Measurements from ENCODE around the gene RBPJL. TPM values are rescaled to one million over a fixed set of nuclear protein-coding genes. Genes with fewer than 3 reads are reported as not detected.

Gene RBPJL
- total RNA-seq, 2 donors from 2014 or later, result not detected

DNA sequence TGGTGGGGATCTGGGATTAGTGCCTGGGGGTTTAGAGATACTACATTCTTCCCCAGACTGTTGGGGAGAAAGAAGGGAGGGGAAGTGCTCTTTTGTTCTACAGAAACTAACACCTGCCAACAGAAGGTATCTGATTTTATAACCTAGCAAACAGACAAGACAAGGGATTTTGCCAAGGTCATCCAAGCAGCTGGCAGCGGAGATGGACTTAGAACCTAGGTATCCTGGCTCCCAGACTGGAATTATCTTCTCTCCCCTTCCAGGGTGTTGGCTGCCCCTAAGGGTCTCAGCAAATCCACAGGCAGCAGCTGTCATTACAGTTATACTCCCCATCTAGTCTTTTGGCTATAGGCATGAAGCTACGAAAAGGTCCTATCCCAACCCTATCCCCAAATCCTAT lies 33.2 kb downstream of the RBPJL start:
- Mint-ChIP-seq H3K27ac (no peak overlapping the region), H3K4me3 (no peak overlapping the region), H3K4me1 (peaks cover 9% of the 10 kb centered on the region), H3K27me3 (no peaks in the 10 kb centered on the region), H3K9me3 (no peaks in the 10 kb centered on the region), H3K36me3 (ENCODE audit: low read depth) (peaks cover 65% of the 10 kb centered on the region)
- no peak for ATAC-seq (replicated peaks)

GRCh38 chr20:45340236-45340847 lies 33.7 kb downstream of the RBPJL start:
- Mint-ChIP-seq H3K36me3 (ENCODE audit: low read depth) (peaks cover 64% of the 10 kb centered on the region), H3K4me1 (peaks cover 9% of the 10 kb centered on the region), H3K4me3 (no peak overlapping the region), H3K27ac (no peak overlapping the region), H3K27me3 (no peaks in the 10 kb centered on the region), H3K9me3 (no peaks in the 10 kb centered on the region)
- ATAC-seq (replicated peaks), result peak; percentile 58

DNA sequence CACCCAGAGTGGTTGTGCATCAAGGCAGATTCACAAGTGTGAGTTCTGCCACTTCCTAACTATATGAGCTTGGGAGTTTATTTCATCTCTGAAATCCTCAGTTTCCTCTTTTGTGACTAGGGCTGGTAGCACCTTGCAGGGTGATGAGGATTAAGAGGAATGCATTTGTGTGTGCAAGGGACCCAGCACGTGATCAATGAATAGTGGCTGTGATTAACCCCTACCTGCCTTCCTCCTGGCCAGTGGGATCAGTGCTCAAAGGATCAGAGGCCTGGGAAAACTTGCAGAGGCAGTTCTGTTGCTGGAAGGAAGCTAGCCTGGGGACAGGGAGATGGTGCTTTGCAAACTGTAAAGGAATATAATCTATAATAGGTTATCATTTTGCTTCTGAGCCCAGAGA lies 34.3 kb downstream of the RBPJL start:
- no peak for ATAC-seq (replicated peaks)
- H3K9me3 Mint-ChIP-seq, result no peaks in the 10 kb centered on the region
- H3K4me3 Mint-ChIP-seq, result no peak overlapping the region
- no peak overlapping the region for H3K27ac Mint-ChIP-seq
- no peaks in the 10 kb centered on the region for H3K27me3 Mint-ChIP-seq
- peaks cover 15% of the 10 kb centered on the region for H3K4me1 Mint-ChIP-seq
- peaks cover 58% of the 10 kb centered on the region for H3K36me3 Mint-ChIP-seq (ENCODE audit: low read depth)

DNA sequence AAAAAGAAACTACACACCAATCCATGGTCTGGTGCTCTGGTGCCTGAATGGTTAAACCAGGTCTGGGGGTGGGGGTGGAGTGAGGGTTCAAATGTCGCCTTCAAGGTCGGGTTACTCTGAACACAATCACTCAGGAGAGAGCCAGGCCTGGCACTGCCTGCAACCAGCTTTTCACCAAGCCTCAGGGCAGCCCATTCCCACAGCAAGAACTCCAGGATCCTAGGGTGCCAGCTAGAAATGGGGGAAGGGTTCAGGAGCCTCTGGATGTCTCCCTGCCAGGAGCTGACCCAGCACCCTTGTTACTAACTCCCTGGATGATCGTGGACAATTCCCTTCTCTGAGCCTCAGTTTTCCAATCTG lies 34.9 kb downstream of the RBPJL start:
- no peak overlapping the region for H3K27ac Mint-ChIP-seq
- no peak overlapping the region for H3K4me3 Mint-ChIP-seq
- no peaks in the 10 kb centered on the region for H3K9me3 Mint-ChIP-seq
- H3K36me3 Mint-ChIP-seq (ENCODE audit: low read depth), result peaks cover 60% of the 10 kb centered on the region
- H3K4me1 Mint-ChIP-seq, result peaks cover 17% of the 10 kb centered on the region
- no peaks in the 10 kb centered on the region for H3K27me3 Mint-ChIP-seq
- ATAC-seq (replicated peaks), result no peak

DNA sequence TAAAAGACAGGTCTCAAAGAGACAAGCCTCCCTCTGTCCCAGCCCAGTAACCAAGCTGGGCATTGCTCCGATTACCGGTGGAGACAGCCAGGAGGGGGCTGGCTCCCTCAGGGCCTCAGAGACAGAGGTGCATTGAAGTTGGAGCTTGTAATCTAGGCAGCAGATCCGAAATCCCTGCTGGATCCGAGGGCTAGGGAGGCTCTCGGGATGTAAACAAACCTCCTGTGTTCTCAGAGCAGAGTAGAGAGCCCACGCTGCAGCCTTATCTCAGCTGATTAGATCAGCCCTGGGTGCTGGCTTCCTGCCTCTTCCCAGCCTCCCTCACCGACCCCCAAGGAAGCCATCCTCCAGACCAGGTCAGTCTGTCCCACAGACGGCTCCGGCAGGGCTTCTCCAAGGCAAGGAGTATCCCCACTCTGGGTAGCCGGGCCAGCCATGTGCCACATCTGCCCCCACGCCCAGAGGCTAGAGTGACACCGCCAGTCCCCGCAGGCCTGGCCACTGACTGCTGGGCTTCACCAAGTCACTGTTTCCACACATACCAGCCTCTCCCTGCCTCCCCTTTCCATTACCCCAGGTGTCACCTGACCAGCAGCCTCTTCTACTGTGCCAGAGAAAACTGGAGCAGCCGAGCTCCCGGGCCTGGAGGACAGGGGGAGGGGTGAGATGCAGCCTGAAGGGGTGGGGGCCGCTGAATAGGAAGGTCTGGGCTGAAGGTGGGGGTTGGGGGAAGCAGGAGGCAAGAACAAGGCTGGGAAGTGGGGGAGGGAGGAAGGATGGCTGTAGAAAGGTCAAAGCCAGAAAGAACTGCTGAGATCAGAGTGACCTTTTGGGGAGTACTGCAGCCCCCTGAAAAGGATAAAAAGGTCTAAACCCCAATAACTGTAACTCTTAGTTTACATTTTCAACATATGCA lies 35.6 kb downstream of the RBPJL start:
- peaks cover 15% of the 10 kb centered on the region for H3K4me1 Mint-ChIP-seq
- no peaks in the 10 kb centered on the region for H3K9me3 Mint-ChIP-seq
- H3K4me3 Mint-ChIP-seq, result no peak overlapping the region
- no peak overlapping the region for H3K27ac Mint-ChIP-seq
- no peak for ATAC-seq (replicated peaks)
- H3K36me3 Mint-ChIP-seq (ENCODE audit: low read depth), result peaks cover 58% of the 10 kb centered on the region
- H3K27me3 Mint-ChIP-seq, result no peaks in the 10 kb centered on the region

DNA sequence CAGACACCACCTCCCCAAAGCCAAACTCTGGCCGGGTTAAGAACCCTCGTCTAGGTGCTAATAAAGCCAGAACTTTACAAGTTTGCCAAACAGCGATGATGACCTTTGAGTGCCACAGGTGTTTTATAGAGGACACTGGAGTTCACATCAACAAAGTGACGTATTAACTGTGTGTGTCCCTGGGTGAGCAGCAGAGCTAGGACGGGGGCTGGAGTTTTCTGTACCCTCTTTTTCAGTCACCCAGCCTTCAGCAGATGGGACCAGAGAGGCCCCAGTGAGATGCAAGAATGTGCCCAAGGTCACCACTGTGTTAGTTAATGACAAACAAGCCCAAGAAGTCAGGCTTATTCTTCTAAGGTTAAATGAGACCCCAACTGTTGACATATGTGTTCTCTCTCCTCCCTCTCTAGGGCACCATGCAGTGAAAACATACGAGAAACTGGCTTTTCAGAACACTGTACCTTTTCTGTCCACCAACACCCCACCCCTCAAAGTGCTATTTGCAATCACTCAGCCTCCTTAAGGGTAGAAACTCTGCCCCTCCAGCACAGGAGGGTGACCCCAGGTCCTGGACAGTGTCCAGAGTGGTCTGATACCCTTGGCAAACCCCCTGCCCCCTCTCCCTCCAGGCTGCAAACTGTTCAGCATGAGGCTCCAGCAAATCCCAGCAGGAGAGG lies 36.4 kb downstream of the RBPJL start:
- Mint-ChIP-seq H3K4me3 (no peak overlapping the region), H3K36me3 (ENCODE audit: low read depth) (peaks cover 60% of the 10 kb centered on the region), H3K9me3 (no peaks in the 10 kb centered on the region), H3K4me1 (peaks cover 12% of the 10 kb centered on the region), H3K27ac (no peak overlapping the region), H3K27me3 (no peaks in the 10 kb centered on the region)
- ATAC-seq (replicated peaks), result no peak

DNA sequence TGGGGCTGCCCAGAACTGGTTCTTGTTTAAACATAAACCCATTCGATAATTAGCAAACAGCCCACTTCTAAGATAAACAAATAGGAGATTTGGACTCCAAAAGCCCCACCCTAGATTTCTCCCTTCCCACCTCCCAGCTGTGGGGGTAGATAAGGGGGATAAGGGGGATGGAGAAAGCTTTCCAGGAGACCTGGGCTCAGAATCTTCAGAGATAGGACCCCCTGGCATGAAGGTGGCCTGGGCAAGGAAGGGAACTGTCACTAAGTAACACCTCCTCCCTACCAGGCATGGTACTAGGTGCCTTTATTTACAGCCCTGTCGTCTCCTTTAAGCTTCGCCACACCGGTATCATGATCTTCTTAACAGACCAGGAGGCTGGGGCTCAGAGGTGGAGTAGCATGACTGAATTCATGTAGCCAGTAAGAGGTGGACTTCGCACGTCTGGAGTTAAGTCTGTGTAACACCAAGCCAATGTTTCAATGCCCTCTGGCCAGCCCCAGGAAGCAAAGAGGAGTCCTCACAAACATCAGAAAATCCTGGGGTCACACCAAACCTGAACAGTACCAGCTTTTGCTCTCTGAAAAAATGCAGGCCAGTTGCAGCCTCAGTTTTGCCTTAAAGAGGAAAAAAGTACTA lies 37.0 kb downstream of the RBPJL start:
- Mint-ChIP-seq H3K27ac (no peak overlapping the region), H3K9me3 (no peaks in the 10 kb centered on the region), H3K36me3 (ENCODE audit: low read depth) (peaks cover 60% of the 10 kb centered on the region), H3K4me3 (peak overlapping the region; percentile 93), H3K4me1 (peaks cover 12% of the 10 kb centered on the region), H3K27me3 (no peaks in the 10 kb centered on the region)
- ATAC-seq (replicated peaks), result no peak

- Mint-ChIP-seq H3K9me3 (no peaks in the 10 kb centered on the region), H3K27me3 (no peaks in the 10 kb centered on the region), H3K36me3 (ENCODE audit: low read depth) (peaks cover 54% of the 10 kb centered on the region), H3K4me1 (peaks cover 12% of the 10 kb centered on the region), H3K4me3 (peak overlapping the region; percentile 93), H3K27ac (no peak overlapping the region)
- peak; percentile 43 for ATAC-seq (replicated peaks)
Measured at GRCh38 chr20:45344168-45344860, 37.7 kb downstream of the RBPJL start.

DNA sequence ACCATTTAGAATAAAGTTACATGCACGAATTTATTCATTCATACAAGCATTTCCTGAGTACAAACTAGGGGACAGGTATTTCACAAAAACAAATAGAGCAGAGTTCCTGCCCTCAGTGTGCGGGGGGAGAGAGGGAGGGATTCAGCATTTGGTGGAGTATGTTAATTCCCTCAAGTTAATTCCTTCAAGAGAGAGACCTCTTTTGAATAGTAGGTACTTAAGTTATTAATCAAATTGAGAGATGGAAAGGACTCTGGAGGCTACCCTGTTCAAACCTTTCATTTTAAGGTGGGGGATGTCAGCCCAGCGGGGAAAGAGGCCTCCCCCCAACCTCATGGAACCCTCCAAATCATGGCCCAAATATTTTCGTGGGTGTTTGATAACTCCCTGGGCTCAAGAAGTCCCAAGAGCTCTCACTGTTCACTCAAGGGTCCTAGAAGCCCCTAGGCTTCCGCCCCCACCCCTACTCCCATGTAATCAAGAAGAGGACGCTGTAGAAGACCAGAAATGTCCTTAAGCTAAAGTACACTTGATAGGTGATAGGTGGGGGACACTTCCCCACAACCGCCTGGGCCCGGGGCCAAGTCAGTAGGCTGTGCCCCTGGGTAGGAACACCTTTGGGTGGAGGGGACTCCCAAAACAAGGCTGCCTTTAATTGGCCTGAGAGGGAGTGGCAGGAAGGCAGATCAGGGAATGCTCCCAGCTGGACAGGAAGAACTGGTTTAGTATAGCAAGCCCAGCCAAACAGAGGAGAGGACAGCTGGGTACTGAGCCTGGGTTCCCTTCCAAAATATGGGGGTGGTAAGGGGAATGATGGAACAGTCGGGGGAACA lies 38.7 kb downstream of the RBPJL start:
- Mint-ChIP-seq H3K36me3 (ENCODE audit: low read depth) (peaks cover 44% of the 10 kb centered on the region), H3K4me3 (peak overlapping the region; percentile 93), H3K27me3 (no peaks in the 10 kb centered on the region), H3K9me3 (no peaks in the 10 kb centered on the region), H3K27ac (no peak overlapping the region), H3K4me1 (peaks cover 10% of the 10 kb centered on the region)
- no peak for ATAC-seq (replicated peaks)

- Mint-ChIP-seq H3K27me3 (no peaks in the 10 kb centered on the region), H3K36me3 (ENCODE audit: low read depth) (peaks cover 34% of the 10 kb centered on the region), H3K4me3 (peak overlapping the region; percentile 93), H3K9me3 (no peaks in the 10 kb centered on the region), H3K27ac (peak overlapping the region; percentile 14), H3K4me1 (peaks cover 8% of the 10 kb centered on the region)
- peak; percentile 38 for ATAC-seq (replicated peaks)
Measured at GRCh38 chr20:45346291-45346718, 39.7 kb downstream of the RBPJL start.

GRCh38 chr20:45346851-45347250 lies 40.2 kb downstream of the RBPJL start:
- H3K27ac Mint-ChIP-seq, result peak overlapping the region; percentile 14
- peak; percentile 12 for ATAC-seq (replicated peaks)
- peaks cover 8% of the 10 kb centered on the region for H3K4me1 Mint-ChIP-seq
- H3K4me3 Mint-ChIP-seq, result peak overlapping the region; percentile 93
- H3K27me3 Mint-ChIP-seq, result no peaks in the 10 kb centered on the region
- no peaks in the 10 kb centered on the region for H3K9me3 Mint-ChIP-seq
- H3K36me3 Mint-ChIP-seq (ENCODE audit: low read depth), result peaks cover 30% of the 10 kb centered on the region

- no peaks in the 10 kb centered on the region for H3K9me3 Mint-ChIP-seq
- ATAC-seq (replicated peaks), result peak; percentile 17
- peak overlapping the region; percentile 93 for H3K4me3 Mint-ChIP-seq
- peak overlapping the region; percentile 74 for H3K27ac Mint-ChIP-seq
- H3K27me3 Mint-ChIP-seq, result no peaks in the 10 kb centered on the region
- H3K4me1 Mint-ChIP-seq, result peaks cover 8% of the 10 kb centered on the region
- peaks cover 30% of the 10 kb centered on the region for H3K36me3 Mint-ChIP-seq (ENCODE audit: low read depth)
Measured at GRCh38 chr20:45347297-45347935, 40.8 kb downstream of the RBPJL start.
